ENCODE results near the gene ZNF148. TPM values are rescaled to one million over a fixed set of nuclear protein-coding genes. Genes with fewer than 3 reads are reported as not detected.

Gene ZNF148
- total RNA-seq, 1 experiment from 2014 or later, result 19.7 TPM

- TF ChIP-seq ZNF232 (CRISPR knock-in tag; IDR thresholded peaks at IDR 0.05) (no peak), ZNF512 (CRISPR knock-in tag; IDR thresholded peaks at IDR 0.05; ENCODE audit: borderline replicate concordance) (no peak)
Measured at GRCh38 chr3:125403789-125404188, 28.7 kb upstream of the ZNF148 start (continued).

GRCh38 chr3:125402639-125403038, 27.5 kb upstream of the ZNF148 start:
- Mint-ChIP-seq H3K27ac (no peak overlapping the region), H3K9me3 (peaks cover 12% of the 10 kb centered on the region), H3K36me3 (no peaks in the 10 kb centered on the region), H3K4me3 (no peak overlapping the region), H3K27me3 (ENCODE audit: low read depth) (peaks cover 43% of the 10 kb centered on the region), H3K4me1 (peaks cover 16% of the 10 kb centered on the region)
- no peak for ATAC-seq
- no peak for DNase-seq (ENCODE audit: low spot score)
- TF ChIP-seq SMAD3 (CRISPR knock-in tag; IDR thresholded peaks at IDR 0.05; ENCODE audit: borderline replicate concordance), result no peak
- no peak for TF ChIP-seq IRF1 (CRISPR knock-in tag; IDR thresholded peaks at IDR 0.05)
- no peak for TF ChIP-seq RORB (CRISPR knock-in tag; IDR thresholded peaks at IDR 0.05)
- TF ChIP-seq NFE2L1 (CRISPR knock-in tag; IDR thresholded peaks at IDR 0.05), result no peak
- no peak for TF ChIP-seq NFYB (CRISPR knock-in tag; conservative IDR thresholded peaks at IDR 0.05; ENCODE audit: low read depth)
- no peak for TF ChIP-seq TCF7 (CRISPR knock-in tag; IDR thresholded peaks at IDR 0.05; ENCODE audit: low read depth)
- TF ChIP-seq TEAD1 (CRISPR knock-in tag; IDR thresholded peaks at IDR 0.05), result no peak
- ChIA-PET CTCF (interaction anchor here (1.4 to 2.0 kb wide), 2 partner anchors 12 to 201 kb away, joined by 3 to 5 read pairs; no protein-coding TSS in a partner anchor), POLR2A (no interaction called here)

- Mint-ChIP-seq H3K36me3 (no peaks in the 10 kb centered on the region), H3K4me1 (peaks cover 16% of the 10 kb centered on the region), H3K27ac (no peak overlapping the region), H3K9me3 (peaks cover 12% of the 10 kb centered on the region), H3K4me3 (no peak overlapping the region), H3K27me3 (ENCODE audit: low read depth) (peaks cover 51% of the 10 kb centered on the region)
- TF ChIP-seq TEAD4 (CRISPR knock-in tag; IDR thresholded peaks at IDR 0.05), result no peak
- no peak for TF ChIP-seq E2F5 (CRISPR knock-in tag; IDR thresholded peaks at IDR 0.05)
- no peak for TF ChIP-seq ESRRA (CRISPR knock-in tag; IDR thresholded peaks at IDR 0.05; ENCODE audit: borderline replicate concordance)
- no peak for TF ChIP-seq FOXK1 (CRISPR knock-in tag; IDR thresholded peaks at IDR 0.05)
- no peak for TF ChIP-seq GRHL2 (CRISPR knock-in tag; IDR thresholded peaks at IDR 0.05; ENCODE audit: insufficient replicate concordance, severe bottlenecking)
- TF ChIP-seq GABPB1 (CRISPR knock-in tag; IDR thresholded peaks at IDR 0.05), result no peak
- TF ChIP-seq ZNF263 (CRISPR knock-in tag; IDR thresholded peaks at IDR 0.05; ENCODE audit: low read depth), result no peak
- TF ChIP-seq ZNF281 (CRISPR knock-in tag; IDR thresholded peaks at IDR 0.05), result no peak
- no peak for TF ChIP-seq NR1H2 (CRISPR knock-in tag; IDR thresholded peaks at IDR 0.05)
- TF ChIP-seq NR3C1 (CRISPR knock-in tag; conservative IDR thresholded peaks at IDR 0.05; ENCODE audit: low read depth), result no peak
- no peak for TF ChIP-seq AFF4 (CRISPR knock-in tag; IDR thresholded peaks at IDR 0.05; ENCODE audit: borderline replicate concordance)
- ChIA-PET POLR2A (no interaction called here), CTCF (no interaction called here)
- DNase-seq (ENCODE audit: low spot score), result no peak
- no peak for ATAC-seq
Measured at GRCh38 chr3:125401402-125401801, 26.3 kb upstream of the ZNF148 start.
